ENCODE measurements around the gene POLA2.
"Not testable (repeated sequence)": the region's sequence is repeated elsewhere in the genome, so short reads cannot be mapped to it uniquely, and the experiment has no call there.

The POLA2 gene

GRCh38 chr11:65261591-65262380 lies at the start of gene POLA2:
TSS of gene POLA2 (plus strand) at chr11:65261962. CDS start at chr11:65262293, 331 bp downstream.
- DNase-seq = peak; percentile 96

- DNase-seq = no peak
Observed at GRCh38 chr11:65212226-65212801, 49.4 kb upstream of the POLA2 start.

GRCh38 chr11:65213322-65214211 lies 48.2 kb upstream of the POLA2 start:
- DNase-seq = no peak

GRCh38 chr11:65214212-65214845 lies 47.4 kb upstream of the POLA2 start:
- DNase-seq = no peak

- DNase-seq = no peak
Observed at GRCh38 chr11:65215441-65216076, 46.2 kb upstream of the POLA2 start.

- DNase-seq = no peak
Observed at GRCh38 chr11:65216830-65217229, 44.9 kb upstream of the POLA2 start.

- no peak for DNase-seq
Observed at GRCh38 chr11:65217441-65218423, 44.0 kb upstream of the POLA2 start.

GRCh38 chr11:65218446-65218845 lies 43.3 kb upstream of the POLA2 start:
- no peak for DNase-seq

GRCh38 chr11:65219930-65220213 lies 41.9 kb upstream of the POLA2 start:
- DNase-seq = no peak

GRCh38 chr11:65221026-65221425 lies 40.7 kb upstream of the POLA2 start:
- DNase-seq = no peak

GRCh38 chr11:65223011-65223410 lies 38.8 kb upstream of the POLA2 start:
- DNase-seq = no peak

- DNase-seq = no peak
Observed at GRCh38 chr11:65224930-65225278, 36.9 kb upstream of the POLA2 start.

- DNase-seq = peak; percentile 61
Observed at GRCh38 chr11:65225279-65226102, 36.3 kb upstream of the POLA2 start.

GRCh38 chr11:65226103-65226442 lies 35.7 kb upstream of the POLA2 start:
- no peak for DNase-seq

GRCh38 chr11:65227879-65228278 lies 33.9 kb upstream of the POLA2 start:
- no peak for DNase-seq

GRCh38 chr11:65236194-65237059 lies 25.3 kb upstream of the POLA2 start:
- no peak for DNase-seq

GRCh38 chr11:65238302-65238701 lies 23.5 kb upstream of the POLA2 start:
- DNase-seq = not testable (repeated sequence)

- no peak for DNase-seq
Observed at GRCh38 chr11:65241134-65241533, 20.6 kb upstream of the POLA2 start.

GRCh38 chr11:65241692-65242091 lies 20.1 kb upstream of the POLA2 start:
- DNase-seq = no peak

GRCh38 chr11:65242389-65242788 lies 19.4 kb upstream of the POLA2 start:
- DNase-seq = no peak
